ENCODE results near the gene NAPSA. TPM values are rescaled to one million over a fixed set of nuclear protein-coding genes. Genes with fewer than 3 reads are reported as not detected.
A peak's percentile ranks its signal among the peaks of the same experiment; 100 is the strongest.

The NAPSA gene
- total and polyA plus RNA-seq, 10 of the 15 experiments (the other 5 are each of a cell fraction or from before 2014, with no cell fraction given), result 6.7 to 45.4 (median 17.1) TPM

DNA sequence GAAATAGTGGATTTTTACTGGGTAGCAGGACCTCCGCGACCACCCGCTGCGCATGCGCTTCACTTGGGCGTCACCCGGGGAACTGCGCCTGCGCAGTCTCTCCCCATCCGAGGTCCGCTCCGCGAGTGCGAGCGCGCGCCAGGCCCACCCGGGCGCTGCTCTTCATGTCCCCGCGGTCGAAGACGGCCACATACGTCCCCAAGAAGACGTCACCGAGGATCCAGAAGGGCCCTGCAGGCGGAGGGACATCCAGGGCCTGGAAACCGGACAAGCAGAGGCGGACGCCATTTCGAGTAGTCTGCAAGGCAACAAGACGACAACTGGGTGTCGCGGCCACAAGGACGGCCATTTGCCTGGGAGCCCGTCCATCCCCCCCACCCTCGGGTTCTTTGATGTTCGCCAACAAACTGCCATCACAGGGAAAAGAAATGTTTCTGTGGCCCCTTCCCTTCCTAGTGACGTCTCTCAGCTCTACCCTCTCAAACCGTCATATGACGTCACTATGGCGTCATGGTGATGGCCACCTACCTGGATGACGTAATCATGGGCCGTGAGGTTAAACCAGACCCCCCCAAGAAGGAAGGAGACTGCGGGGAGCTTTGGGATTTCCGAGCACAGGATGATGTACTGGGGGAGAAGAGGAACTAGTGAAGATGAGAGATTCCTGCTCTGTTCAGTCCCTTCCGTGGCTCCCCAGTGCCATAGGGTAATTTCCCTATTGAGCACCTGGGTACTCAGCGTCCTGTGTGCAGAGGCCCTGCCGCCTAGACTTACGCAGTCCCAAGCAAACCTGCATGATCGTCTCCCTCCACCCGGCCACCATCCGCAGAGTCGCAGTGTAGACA, 6.7 kb downstream of the NAPSA start (continued):
- TF ChIP-seq, protein P1, sequence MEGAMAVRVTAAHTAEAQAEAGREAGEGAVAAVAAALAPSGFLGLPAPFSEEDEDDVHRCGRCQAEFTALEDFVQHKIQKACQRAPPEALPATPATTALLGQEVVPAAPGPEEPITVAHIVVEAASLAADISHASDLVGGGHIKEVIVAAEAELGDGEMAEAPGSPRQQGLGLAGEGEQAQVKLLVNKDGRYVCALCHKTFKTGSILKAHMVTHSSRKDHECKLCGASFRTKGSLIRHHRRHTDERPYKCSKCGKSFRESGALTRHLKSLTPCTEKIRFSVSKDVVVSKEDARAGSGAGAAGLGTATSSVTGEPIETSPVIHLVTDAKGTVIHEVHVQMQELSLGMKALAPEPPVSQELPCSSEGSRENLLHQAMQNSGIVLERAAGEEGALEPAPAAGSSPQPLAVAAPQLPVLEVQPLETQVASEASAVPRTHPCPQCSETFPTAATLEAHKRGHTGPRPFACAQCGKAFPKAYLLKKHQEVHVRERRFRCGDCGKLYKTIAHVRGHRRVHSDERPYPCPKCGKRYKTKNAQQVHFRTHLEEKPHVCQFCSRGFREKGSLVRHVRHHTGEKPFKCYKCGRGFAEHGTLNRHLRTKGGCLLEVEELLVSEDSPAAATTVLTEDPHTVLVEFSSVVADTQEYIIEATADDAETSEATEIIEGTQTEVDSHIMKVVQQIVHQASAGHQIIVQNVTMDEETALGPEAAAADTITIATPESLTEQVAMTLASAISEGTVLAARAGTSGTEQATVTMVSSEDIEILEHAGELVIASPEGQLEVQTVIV (IDR thresholded peaks at IDR 0.05; ENCODE audit: borderline replicate concordance, partially characterized antibody), result no peak
- TF ChIP-seq SMARCA5 (IDR thresholded peaks at IDR 0.05), result 0 out of 2 replicates have a peak, but pooled peaks have one; percentile 34
- no peak for TF ChIP-seq SPI1 (IDR thresholded peaks at IDR 0.05; ENCODE audit: borderline replicate concordance, insufficient read depth, low read depth, low read length)
- peak; percentile 83 for TF ChIP-seq NRF1 (conservative IDR thresholded peaks at IDR 0.05; ENCODE audit: low read depth, low read length)
- TF ChIP-seq NR2C2 (IDR thresholded peaks at IDR 0.05; ENCODE audit: borderline replicate concordance, control insufficient read depth, insufficient read length, low read depth), result no peak
- TF ChIP-seq, protein P2, sequence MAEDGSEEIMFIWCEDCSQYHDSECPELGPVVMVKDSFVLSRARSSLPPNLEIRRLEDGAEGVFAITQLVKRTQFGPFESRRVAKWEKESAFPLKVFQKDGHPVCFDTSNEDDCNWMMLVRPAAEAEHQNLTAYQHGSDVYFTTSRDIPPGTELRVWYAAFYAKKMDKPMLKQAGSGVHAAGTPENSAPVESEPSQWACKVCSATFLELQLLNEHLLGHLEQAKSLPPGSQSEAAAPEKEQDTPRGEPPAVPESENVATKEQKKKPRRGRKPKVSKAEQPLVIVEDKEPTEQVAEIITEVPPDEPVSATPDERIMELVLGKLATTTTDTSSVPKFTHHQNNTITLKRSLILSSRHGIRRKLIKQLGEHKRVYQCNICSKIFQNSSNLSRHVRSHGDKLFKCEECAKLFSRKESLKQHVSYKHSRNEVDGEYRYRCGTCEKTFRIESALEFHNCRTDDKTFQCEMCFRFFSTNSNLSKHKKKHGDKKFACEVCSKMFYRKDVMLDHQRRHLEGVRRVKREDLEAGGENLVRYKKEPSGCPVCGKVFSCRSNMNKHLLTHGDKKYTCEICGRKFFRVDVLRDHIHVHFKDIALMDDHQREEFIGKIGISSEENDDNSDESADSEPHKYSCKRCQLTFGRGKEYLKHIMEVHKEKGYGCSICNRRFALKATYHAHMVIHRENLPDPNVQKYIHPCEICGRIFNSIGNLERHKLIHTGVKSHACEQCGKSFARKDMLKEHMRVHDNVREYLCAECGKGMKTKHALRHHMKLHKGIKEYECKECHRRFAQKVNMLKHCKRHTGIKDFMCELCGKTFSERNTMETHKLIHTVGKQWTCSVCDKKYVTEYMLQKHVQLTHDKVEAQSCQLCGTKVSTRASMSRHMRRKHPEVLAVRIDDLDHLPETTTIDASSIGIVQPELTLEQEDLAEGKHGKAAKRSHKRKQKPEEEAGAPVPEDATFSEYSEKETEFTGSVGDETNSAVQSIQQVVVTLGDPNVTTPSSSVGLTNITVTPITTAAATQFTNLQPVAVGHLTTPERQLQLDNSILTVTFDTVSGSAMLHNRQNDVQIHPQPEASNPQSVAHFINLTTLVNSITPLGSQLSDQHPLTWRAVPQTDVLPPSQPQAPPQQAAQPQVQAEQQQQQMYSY (CRISPR knock-in tag; IDR thresholded peaks at IDR 0.05), result peak; percentile 81; the same call in 1 of the 2 replicates
- TF ChIP-seq BRCA1 (IDR thresholded peaks at IDR 0.05; ENCODE audit: low read depth, low read length), result no peak
- TF ChIP-seq JUNB (IDR thresholded peaks at IDR 0.05), result peak; percentile 43; the same call in 1 of the 2 replicates
- TF ChIP-seq MXI1 (IDR thresholded peaks at IDR 0.05; ENCODE audit: low read depth, low read length), result no peak
- TF ChIP-seq JUND (IDR thresholded peaks at IDR 0.05; ENCODE audit: low read depth, low read length), result peak; percentile 89
- TF ChIP-seq TAF1 (IDR thresholded peaks at IDR 0.05; ENCODE audit: borderline replicate concordance, low read depth, low read length), result no peak
- TF ChIP-seq HDGF (IDR thresholded peaks at IDR 0.05), result no peak
- no peak for TF ChIP-seq FOXK2 (IDR thresholded peaks at IDR 0.05)
- TF ChIP-seq, protein P3, sequence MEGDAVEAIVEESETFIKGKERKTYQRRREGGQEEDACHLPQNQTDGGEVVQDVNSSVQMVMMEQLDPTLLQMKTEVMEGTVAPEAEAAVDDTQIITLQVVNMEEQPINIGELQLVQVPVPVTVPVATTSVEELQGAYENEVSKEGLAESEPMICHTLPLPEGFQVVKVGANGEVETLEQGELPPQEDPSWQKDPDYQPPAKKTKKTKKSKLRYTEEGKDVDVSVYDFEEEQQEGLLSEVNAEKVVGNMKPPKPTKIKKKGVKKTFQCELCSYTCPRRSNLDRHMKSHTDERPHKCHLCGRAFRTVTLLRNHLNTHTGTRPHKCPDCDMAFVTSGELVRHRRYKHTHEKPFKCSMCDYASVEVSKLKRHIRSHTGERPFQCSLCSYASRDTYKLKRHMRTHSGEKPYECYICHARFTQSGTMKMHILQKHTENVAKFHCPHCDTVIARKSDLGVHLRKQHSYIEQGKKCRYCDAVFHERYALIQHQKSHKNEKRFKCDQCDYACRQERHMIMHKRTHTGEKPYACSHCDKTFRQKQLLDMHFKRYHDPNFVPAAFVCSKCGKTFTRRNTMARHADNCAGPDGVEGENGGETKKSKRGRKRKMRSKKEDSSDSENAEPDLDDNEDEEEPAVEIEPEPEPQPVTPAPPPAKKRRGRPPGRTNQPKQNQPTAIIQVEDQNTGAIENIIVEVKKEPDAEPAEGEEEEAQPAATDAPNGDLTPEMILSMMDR (IDR thresholded peaks at IDR 0.05 in 2 of 3, conservative IDR thresholded peaks at IDR 0.05 in 1 of 3; ENCODE audit: control insufficient read depth in 2 of 3, extremely low read depth in 1 of 3, insufficient read depth in 1 of 3, low read depth in 3 of 3, low read length in 3 of 3), result no peak
- TF ChIP-seq, protein P4, sequence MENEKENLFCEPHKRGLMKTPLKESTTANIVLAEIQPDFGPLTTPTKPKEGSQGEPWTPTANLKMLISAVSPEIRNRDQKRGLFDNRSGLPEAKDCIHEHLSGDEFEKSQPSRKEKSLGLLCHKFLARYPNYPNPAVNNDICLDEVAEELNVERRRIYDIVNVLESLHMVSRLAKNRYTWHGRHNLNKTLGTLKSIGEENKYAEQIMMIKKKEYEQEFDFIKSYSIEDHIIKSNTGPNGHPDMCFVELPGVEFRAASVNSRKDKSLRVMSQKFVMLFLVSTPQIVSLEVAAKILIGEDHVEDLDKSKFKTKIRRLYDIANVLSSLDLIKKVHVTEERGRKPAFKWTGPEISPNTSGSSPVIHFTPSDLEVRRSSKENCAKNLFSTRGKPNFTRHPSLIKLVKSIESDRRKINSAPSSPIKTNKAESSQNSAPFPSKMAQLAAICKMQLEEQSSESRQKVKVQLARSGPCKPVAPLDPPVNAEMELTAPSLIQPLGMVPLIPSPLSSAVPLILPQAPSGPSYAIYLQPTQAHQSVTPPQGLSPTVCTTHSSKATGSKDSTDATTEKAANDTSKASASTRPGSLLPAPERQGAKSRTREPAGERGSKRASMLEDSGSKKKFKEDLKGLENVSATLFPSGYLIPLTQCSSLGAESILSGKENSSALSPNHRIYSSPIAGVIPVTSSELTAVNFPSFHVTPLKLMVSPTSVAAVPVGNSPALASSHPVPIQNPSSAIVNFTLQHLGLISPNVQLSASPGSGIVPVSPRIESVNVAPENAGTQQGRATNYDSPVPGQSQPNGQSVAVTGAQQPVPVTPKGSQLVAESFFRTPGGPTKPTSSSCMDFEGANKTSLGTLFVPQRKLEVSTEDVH (IDR thresholded peaks at IDR 0.05; ENCODE audit: low read depth, partially characterized antibody), result peak; percentile 89
- TF ChIP-seq ZNF217 (IDR thresholded peaks at IDR 0.05), result peak; percentile 16; the same call in 1 of the 2 replicates
- TF ChIP-seq SUPT20H (IDR thresholded peaks at IDR 0.05; ENCODE audit: borderline replicate concordance, control insufficient read depth, low read depth, low read length), result no peak
- no peak for TF ChIP-seq CHD2 (IDR thresholded peaks at IDR 0.05; ENCODE audit: borderline replicate concordance, low read depth, low read length)

Measured in GM12878 (cell line).